ENCODE results near the gene NCR2.
"Not testable (repeated sequence)": the region's sequence is repeated elsewhere in the genome, so short reads cannot be mapped to it uniquely, and the experiment has no call there.

Gene NCR2
- 0 reads per million in 3 experiments for total RNA-seq

- DNase-seq: no peak
Measured at GRCh38 chr6:41335296-41335695, at the start of gene NCR2. TSS of gene NCR2 (plus strand) at chr6:41335608. CDS start at chr6:41335877, 269 bp downstream.

- no peak for DNase-seq
Measured at GRCh38 chr6:41286544-41287346, 48.7 kb upstream of the NCR2 start, which contains the start of gene TREM1. TSS of gene TREM1 (minus strand) at chr6:41286682. CDS start at chr6:41286655, 27 bp downstream.

- DNase-seq: no peak
Measured at GRCh38 chr6:41288030-41288753, 47.2 kb upstream of the NCR2 start.

GRCh38 chr6:41288754-41289129, 46.7 kb upstream of the NCR2 start:
- DNase-seq: no peak

- DNase-seq: no peak
Measured at GRCh38 chr6:41289815-41290214, 45.6 kb upstream of the NCR2 start.

- no peak for DNase-seq
Measured at GRCh38 chr6:41291717-41292116, 43.7 kb upstream of the NCR2 start.

- DNase-seq: no peak
Measured at GRCh38 chr6:41294214-41294872, 41.1 kb upstream of the NCR2 start.

- DNase-seq: not testable (repeated sequence)
Measured at GRCh38 chr6:41297248-41297647, 38.2 kb upstream of the NCR2 start.

GRCh38 chr6:41298785-41299502, 36.5 kb upstream of the NCR2 start:
- DNase-seq: peak; percentile 67

GRCh38 chr6:41302638-41303037, 32.8 kb upstream of the NCR2 start:
- no peak for DNase-seq

GRCh38 chr6:41306187-41306854, 29.1 kb upstream of the NCR2 start:
- DNase-seq: peak; percentile 18

GRCh38 chr6:41315203-41315602, 20.2 kb upstream of the NCR2 start:
- DNase-seq: no peak

GRCh38 chr6:41315943-41316620, 19.3 kb upstream of the NCR2 start:
- DNase-seq: no peak

- DNase-seq: no peak
Measured at GRCh38 chr6:41318261-41318653, 17.2 kb upstream of the NCR2 start.

GRCh38 chr6:41318654-41319565, 16.5 kb upstream of the NCR2 start:
- DNase-seq: peak; percentile 74

- no peak for DNase-seq
Measured at GRCh38 chr6:41321183-41321582, 14.2 kb upstream of the NCR2 start.

- DNase-seq: no peak
Measured at GRCh38 chr6:41325446-41326066, 9.9 kb upstream of the NCR2 start.

GRCh38 chr6:41326092-41326491, 9.3 kb upstream of the NCR2 start:
- DNase-seq: no peak

- DNase-seq: no peak
Measured at GRCh38 chr6:41327177-41327576, 8.2 kb upstream of the NCR2 start.
